WERI-Rb-1 (cell line): ENCODE data around the gene CD48.

Source experiments
- DNase-seq: peaks from one replicate; pipeline ENCODE4 v3.0.0-alpha.2; 2020
- H3K27ac ChIP-seq: fragments of 250-450 bp; sonication (Bioruptor Pico); 2 replicates; pipeline ENCODE4 v1.5.1; 2020; ENCODE audit warnings: mild to moderate bottlenecking, moderate library complexity
- H3K27me3 ChIP-seq: fragments of 250-450 bp; sonication (Bioruptor Pico); 2 replicates; pipeline ENCODE4 v1.5.1; 2021; ENCODE audit warnings: mild to moderate bottlenecking, low read depth, moderate library complexity; ENCODE audit not compliant: insufficient read depth, severe bottlenecking
- H3K36me3 ChIP-seq: fragments of 250-450 bp; sonication (Bioruptor Pico); 2 replicates; pipeline ENCODE4 v1.5.1; 2020; ENCODE audit warnings: mild to moderate bottlenecking, moderate library complexity
- H3K4me3 ChIP-seq: 2 replicates; pipeline ENCODE4 v1.5.1; 2011; ENCODE audit warnings: low read depth, mild to moderate bottlenecking, control low read depth, low read length
- H3K9me3 ChIP-seq: fragments of 250-450 bp; sonication (Bioruptor Pico); 2 replicates; pipeline ENCODE4 v1.5.1; 2021; ENCODE audit warnings: mild to moderate bottlenecking, moderate library complexity; ENCODE audit not compliant: severe bottlenecking
- TF ChIP-seq, protein P1 (sequence below): IDR thresholded peaks from 2 replicates; pipeline ENCODE4 v1.5.1; 2011; ENCODE audit warnings: low read depth, mild to moderate bottlenecking, control low read depth, inconsistent platforms, low read length

CD48 gene, protein sequence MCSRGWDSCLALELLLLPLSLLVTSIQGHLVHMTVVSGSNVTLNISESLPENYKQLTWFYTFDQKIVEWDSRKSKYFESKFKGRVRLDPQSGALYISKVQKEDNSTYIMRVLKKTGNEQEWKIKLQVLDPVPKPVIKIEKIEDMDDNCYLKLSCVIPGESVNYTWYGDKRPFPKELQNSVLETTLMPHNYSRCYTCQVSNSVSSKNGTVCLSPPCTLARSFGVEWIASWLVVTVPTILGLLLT

DNA sequence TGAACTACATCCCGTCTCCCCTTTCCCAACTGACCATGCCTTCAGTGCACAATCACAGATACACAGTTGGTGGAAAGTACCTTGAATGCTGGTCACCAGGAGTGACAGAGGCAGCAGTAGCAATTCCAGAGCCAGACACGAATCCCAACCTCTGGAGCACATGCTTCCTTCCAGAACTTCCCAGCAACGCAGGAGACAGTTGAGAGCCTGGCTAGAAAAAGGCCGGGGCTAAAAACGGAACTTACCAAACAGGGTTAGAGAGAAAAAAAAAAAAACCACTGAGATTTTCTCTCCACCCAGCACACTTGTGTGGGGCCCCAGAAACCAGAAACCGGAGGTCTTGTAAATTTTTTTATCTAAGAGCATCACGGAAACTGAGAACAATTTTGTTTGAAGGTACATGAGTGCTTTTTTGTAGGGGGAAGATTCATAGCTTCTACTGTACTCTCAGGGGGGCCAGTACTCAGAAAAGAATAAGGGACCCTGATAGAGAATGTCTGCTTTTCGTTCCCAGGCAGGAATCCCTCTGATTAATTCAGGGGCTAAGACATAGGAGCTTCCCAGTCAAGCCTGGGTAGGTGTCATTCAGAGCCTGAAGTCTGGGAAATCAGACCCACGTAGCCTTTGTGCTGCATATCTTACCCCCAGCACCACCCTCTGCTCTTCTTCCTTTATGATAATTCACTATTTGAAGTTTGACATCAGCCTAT, at the start of gene CD48:
Gene CD48 (minus strand): TSS at position 221 of the 710 bp plus-strand sequence. CDS start 59 bp downstream, at position 162.
- TF ChIP-seq, protein P1, sequence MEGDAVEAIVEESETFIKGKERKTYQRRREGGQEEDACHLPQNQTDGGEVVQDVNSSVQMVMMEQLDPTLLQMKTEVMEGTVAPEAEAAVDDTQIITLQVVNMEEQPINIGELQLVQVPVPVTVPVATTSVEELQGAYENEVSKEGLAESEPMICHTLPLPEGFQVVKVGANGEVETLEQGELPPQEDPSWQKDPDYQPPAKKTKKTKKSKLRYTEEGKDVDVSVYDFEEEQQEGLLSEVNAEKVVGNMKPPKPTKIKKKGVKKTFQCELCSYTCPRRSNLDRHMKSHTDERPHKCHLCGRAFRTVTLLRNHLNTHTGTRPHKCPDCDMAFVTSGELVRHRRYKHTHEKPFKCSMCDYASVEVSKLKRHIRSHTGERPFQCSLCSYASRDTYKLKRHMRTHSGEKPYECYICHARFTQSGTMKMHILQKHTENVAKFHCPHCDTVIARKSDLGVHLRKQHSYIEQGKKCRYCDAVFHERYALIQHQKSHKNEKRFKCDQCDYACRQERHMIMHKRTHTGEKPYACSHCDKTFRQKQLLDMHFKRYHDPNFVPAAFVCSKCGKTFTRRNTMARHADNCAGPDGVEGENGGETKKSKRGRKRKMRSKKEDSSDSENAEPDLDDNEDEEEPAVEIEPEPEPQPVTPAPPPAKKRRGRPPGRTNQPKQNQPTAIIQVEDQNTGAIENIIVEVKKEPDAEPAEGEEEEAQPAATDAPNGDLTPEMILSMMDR, result no peak
- Histone ChIP-seq H3K27ac (no peak within 1 kb of the TSS), H3K27me3 (peaks cover 93% of the 10 kb centered on the region), H3K4me3 (no peak within 1 kb of the TSS), H3K36me3 (no peaks in the 10 kb centered on the region), H3K9me3 (no peaks in the 10 kb centered on the region)
- DNase-seq, result no peak

GRCh38 chr1:160761046-160761445, 49.4 kb upstream of the CD48 start:
- H3K27ac ChIP-seq, result no peak overlapping the region
- H3K4me3 ChIP-seq, result no peak overlapping the region
- TF ChIP-seq, protein P1, result no peak
- no peak for DNase-seq
- H3K9me3 ChIP-seq, result no peaks in the 10 kb centered on the region
- H3K27me3 ChIP-seq, result peaks cover 91% of the 10 kb centered on the region
- no peaks in the 10 kb centered on the region for H3K36me3 ChIP-seq

- Histone ChIP-seq H3K27me3 (peaks cover 87% of the 10 kb centered on the region), H3K4me3 (no peak overlapping the region), H3K9me3 (no peaks in the 10 kb centered on the region), H3K27ac (no peak overlapping the region), H3K36me3 (no peaks in the 10 kb centered on the region)
- no peak for DNase-seq
- TF ChIP-seq, protein P1, result no peak
Measured at GRCh38 chr1:160759740-160760139, 48.1 kb upstream of the CD48 start.

- Histone ChIP-seq H3K4me3 (no peak overlapping the region), H3K27ac (no peak overlapping the region), H3K9me3 (no peaks in the 10 kb centered on the region), H3K36me3 (no peaks in the 10 kb centered on the region), H3K27me3 (peaks cover 88% of the 10 kb centered on the region)
- DNase-seq, result no peak
- TF ChIP-seq, protein P1, result no peak
Measured at GRCh38 chr1:160758521-160758920, 46.9 kb upstream of the CD48 start.

- Histone ChIP-seq H3K36me3 (no peaks in the 10 kb centered on the region), H3K4me3 (no peak overlapping the region), H3K27ac (no peak overlapping the region), H3K9me3 (no peaks in the 10 kb centered on the region), H3K27me3 (peaks cover 88% of the 10 kb centered on the region)
- TF ChIP-seq, protein P1, result no peak
- no peak for DNase-seq
Measured at GRCh38 chr1:160756849-160757201, 45.2 kb upstream of the CD48 start.
